Upper lobe of left lung (tissue), 6 donors: ENCODE measurements around the gene EP300. TPM values are rescaled to one million over a fixed set of nuclear protein-coding genes. Genes with fewer than 3 reads are reported as not detected.

Experiments used
- ATAC-seq, 2 donors: fragments of 200-7000 bp; cut with Tn5 transposase; one replicate each; pipeline ENCODE4 v1.9.1; 2022; ENCODE audit warnings: mild to moderate bottlenecking in 2 of 2, moderate library complexity in 2 of 2; ENCODE audit not compliant: low FRiP score in 2 of 2
- DNase-seq, 2 donors: peaks; one replicate each; pipeline ENCODE4 v3.0.0-alpha.2; 2019 to 2020
- H3K27ac ChIP-seq, 4 donors: fragments of 200-600 bp; sonication (generic); one replicate each; pipeline ENCODE4 v1.5.1; 2016 to 2019
- H3K27me3 ChIP-seq, 4 donors: fragments of 200-600 bp; sonication (generic); one replicate each; pipeline ENCODE4 v1.5.1; 2017 to 2019
- H3K36me3 ChIP-seq, 4 donors: fragments of 200-600 bp; sonication (generic); one replicate each; pipeline ENCODE4 v1.5.1; 2016 to 2019
- H3K4me1 ChIP-seq, 4 donors: fragments of 200-600 bp; sonication (generic); one replicate each; pipeline ENCODE4 v1.5.1; 2018 to 2019
- H3K4me3 ChIP-seq, 4 donors: fragments of 200-600 bp; sonication (generic); one replicate each; pipeline ENCODE4 v1.5.1; 2017 to 2019; ENCODE audit warnings: mild to moderate bottlenecking in 2 of 4, moderate library complexity in 1 of 4
- H3K9me3 ChIP-seq, 4 donors: fragments of 200-600 bp; sonication (generic); one replicate each; pipeline ENCODE4 v1.5.1; 2018 to 2019
- CTCF ChIP-seq, 6 experiments: fragments of 450-650 bp in 4 of 6; fragments of 200-600 bp in 2 of 6; sonication (generic) in 2 of 6; IDR thresholded peaks; one replicate each; pipeline ENCODE4 v1.5.1; 2016 to 2019; ENCODE audit warnings: antibody characterized with exemption in 6 of 6
- EP300 ChIP-seq, 4 donors: sonication (generic); formaldehyde crosslinking; IDR thresholded peaks; one replicate each; pipeline ENCODE4 v1.5.1; 2017; ENCODE audit warnings: antibody characterized with exemption in 4 of 4, control low read depth in 2 of 4
- POLR2A ChIP-seq, 4 donors: fragments of 450-650 bp; IDR thresholded peaks; one replicate each; pipeline ENCODE4 v1.5.1; 2016 to 2017; ENCODE audit warnings: antibody characterized with exemption in 4 of 4, mild to moderate bottlenecking in 2 of 4
- POLR2AphosphoS5 ChIP-seq, 2 donors: sonication (generic); formaldehyde crosslinking; IDR thresholded peaks; one replicate each; pipeline ENCODE4 v1.5.1; 2017; ENCODE audit warnings: antibody characterized with exemption in 2 of 2
- WGBS, 2 donors: methylation state at CpG; one replicate each; pipeline ENCODE4 v1.1.5; 2017 to 2018; 5-methylcytosine and 5-hydroxymethylcytosine counted together
- total RNA-seq, 6 donors: library from RNA; depleted of rRNA in 4 of 6; stranded (reverse); fragments of >200 nt in 4 of 6; gene quantifications; one replicate each; pipeline versions ENCODE4 v1.1.0 to v1.2.1, GENCODE V29; 2016 to 2021
- donor health status: DM: no; HTN: no; CAD: no; lungs with moderate emphysema.
- donor health status: DM: no; HTN: yes; CAD: no; lungs with severe emphysema.

Gene EP300
- total RNA-seq, 6 donors from 2014 or later: 66.3 to 257 (median 86.1) TPM

GRCh38 chr22:41204066-41204465 lies 111.7 kb downstream of the EP300 start:
- no peak for TF ChIP-seq CTCF (IDR thresholded peaks at IDR 0.05)
- no peak for TF ChIP-seq EP300 (IDR thresholded peaks at IDR 0.05)
- TF ChIP-seq POLR2AphosphoS5 (IDR thresholded peaks at IDR 0.05): no peak
- no peak for TF ChIP-seq POLR2A (IDR thresholded peaks at IDR 0.05)
- H3K36me3 ChIP-seq: peaks cover 0 to 9% (median 0%) of the 10 kb centered on the region in 4 donors
- no peak overlapping the region for H3K4me3 ChIP-seq
- no peaks in the 10 kb centered on the region for H3K27me3 ChIP-seq
- peaks cover 8 to 20% (median 12%) of the 10 kb centered on the region in 4 donors for H3K4me1 ChIP-seq
- DNase-seq (no peak), ATAC-seq (no peak)
- no peak overlapping the region for H3K27ac ChIP-seq
- H3K9me3 ChIP-seq: no peaks in the 10 kb centered on the region
- WGBS, 2 donors: 66 to 67% methylated on average over 6 of the region's 6 CpGs

- ATAC-seq (peak; percentile 98 to 100), DNase-seq (peak; percentile 96 to 99)
- H3K4me1 ChIP-seq: peaks cover 8 to 20% (median 12%) of the 10 kb centered on the region in 4 donors
- peak within 1 kb of the TSS; percentile 62 to 78 (median 72) for H3K4me3 ChIP-seq
- peak within 1 kb of the TSS; percentile 60 to 84 (median 78) for H3K27ac ChIP-seq
- TF ChIP-seq POLR2AphosphoS5 (IDR thresholded peaks at IDR 0.05) (peak in 1 of 2 donors; percentile 70), EP300 (IDR thresholded peaks at IDR 0.05) (no peak), POLR2A (IDR thresholded peaks at IDR 0.05) (peak in 2 of 4 donors; percentile 40 to 64), CTCF (IDR thresholded peaks at IDR 0.05) (no peak)
- no peaks in the 10 kb centered on the region for H3K9me3 ChIP-seq
- no peaks in the 10 kb centered on the region for H3K27me3 ChIP-seq
- 1 to 2% methylated on average over 27 to 47 of the region's 47 CpGs for WGBS, 2 donors
- H3K36me3 ChIP-seq: peaks cover 0 to 21% (median 6%) of the 10 kb centered on the region in 4 donors
Observed at GRCh38 chr22:41204992-41205900, 112.9 kb downstream of the EP300 start, which contains the start of gene L3MBTL2. Gene L3MBTL2, plus strand, starts transcription at chr22:41205312. Its CDS starts 51 bp downstream, at chr22:41205363.

GRCh38 chr22:41206719-41207118 lies 114.3 kb downstream of the EP300 start:
- DNase-seq: no peak
- H3K27me3 ChIP-seq: no peaks in the 10 kb centered on the region
- 94 to 95% methylated on average over 9 of the region's 9 CpGs for WGBS, 2 donors
- no peaks in the 10 kb centered on the region for H3K9me3 ChIP-seq
- no peak overlapping the region for H3K4me3 ChIP-seq
- no peak overlapping the region for H3K27ac ChIP-seq
- H3K36me3 ChIP-seq: peaks cover 0 to 31% (median 16%) of the 10 kb centered on the region in 4 donors
- H3K4me1 ChIP-seq: peaks cover 8 to 20% (median 12%) of the 10 kb centered on the region in 4 donors
- ATAC-seq: no peak
- TF ChIP-seq POLR2A (IDR thresholded peaks at IDR 0.05) (no peak), CTCF (IDR thresholded peaks at IDR 0.05) (no peak), EP300 (IDR thresholded peaks at IDR 0.05) (no peak), POLR2AphosphoS5 (IDR thresholded peaks at IDR 0.05) (no peak)

GRCh38 chr22:41215409-41215808 lies 123.0 kb downstream of the EP300 start:
- H3K4me3 ChIP-seq: no peak overlapping the region
- WGBS, 2 donors: 99% methylated on average over 10 of the region's 10 CpGs
- TF ChIP-seq CTCF (IDR thresholded peaks at IDR 0.05): no peak
- H3K36me3 ChIP-seq: peaks cover 3 to 53% (median 31%) of the 10 kb centered on the region in 4 donors
- ATAC-seq (no peak), DNase-seq (no peak)
- peaks cover 20 to 24% (median 21%) of the 10 kb centered on the region in 4 donors for H3K4me1 ChIP-seq
- H3K9me3 ChIP-seq: no peaks in the 10 kb centered on the region
- no peaks in the 10 kb centered on the region for H3K27me3 ChIP-seq
- H3K27ac ChIP-seq: no peak overlapping the region
